COLO829 (cell line): ENCODE data around the gene GAPVD1.

Experiments
- DNase-seq: peaks from one replicate; pipeline ENCODE4 v3.0.0; 2012; ENCODE audit warnings: low spot score

Gene GAPVD1

DNA sequence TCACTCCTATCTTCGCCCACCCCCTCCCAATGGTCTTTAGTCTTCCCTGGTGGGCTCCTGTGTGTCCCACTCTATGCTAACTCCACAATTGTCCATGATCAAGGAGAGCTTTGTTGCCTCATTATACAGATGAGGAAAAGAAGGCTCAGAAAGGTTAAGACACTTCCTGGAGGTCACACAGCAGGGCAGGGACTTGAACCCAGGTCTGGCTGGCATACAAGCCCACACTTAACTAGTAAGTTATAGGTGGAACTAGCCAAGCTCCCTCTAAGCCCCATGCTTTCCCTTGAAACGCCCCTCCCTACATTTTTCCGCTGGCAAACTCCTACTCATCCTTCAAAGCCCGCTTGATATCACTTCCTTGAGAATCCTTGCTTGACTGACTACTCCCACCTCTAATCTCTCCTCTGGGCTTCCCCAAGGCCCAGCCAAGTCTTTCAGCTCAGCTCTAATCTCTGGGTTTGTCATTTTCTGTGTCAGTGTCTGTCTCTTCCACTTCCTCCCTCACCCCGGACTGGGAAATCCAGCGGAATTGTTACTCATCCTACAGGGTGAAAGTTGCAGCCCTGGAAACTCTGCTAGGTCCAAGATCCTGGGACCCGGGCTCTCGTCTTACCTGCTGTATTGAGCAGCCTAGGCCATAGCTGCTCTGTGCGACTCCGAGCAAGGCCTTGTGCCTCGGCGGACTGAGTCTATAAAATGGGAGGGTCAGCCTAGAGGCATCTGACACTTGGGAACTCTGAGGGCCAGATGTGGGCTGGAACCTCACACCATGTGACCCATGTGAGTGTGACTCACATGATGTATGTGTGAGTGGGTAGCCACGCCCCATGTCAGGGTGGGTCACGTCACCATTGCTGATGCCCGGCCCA, 144.5 kb downstream of the GAPVD1 start:
- peak; percentile 61 for DNase-seq

DNA sequence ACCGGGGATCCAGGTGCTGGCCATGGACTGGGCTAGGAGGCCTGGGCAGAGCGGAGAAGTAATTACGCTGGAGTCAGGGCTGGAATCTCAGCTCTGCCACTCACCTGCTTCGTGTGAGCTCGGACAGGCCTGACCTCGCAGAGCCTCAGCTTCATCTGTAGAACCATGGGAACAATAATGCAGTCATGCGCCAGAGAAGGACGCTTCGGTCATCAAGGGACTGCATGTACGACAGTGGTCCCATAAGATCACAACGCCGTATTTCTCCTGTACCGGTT, 145.1 kb downstream of the GAPVD1 start:
- DNase-seq = no peak

DNA sequence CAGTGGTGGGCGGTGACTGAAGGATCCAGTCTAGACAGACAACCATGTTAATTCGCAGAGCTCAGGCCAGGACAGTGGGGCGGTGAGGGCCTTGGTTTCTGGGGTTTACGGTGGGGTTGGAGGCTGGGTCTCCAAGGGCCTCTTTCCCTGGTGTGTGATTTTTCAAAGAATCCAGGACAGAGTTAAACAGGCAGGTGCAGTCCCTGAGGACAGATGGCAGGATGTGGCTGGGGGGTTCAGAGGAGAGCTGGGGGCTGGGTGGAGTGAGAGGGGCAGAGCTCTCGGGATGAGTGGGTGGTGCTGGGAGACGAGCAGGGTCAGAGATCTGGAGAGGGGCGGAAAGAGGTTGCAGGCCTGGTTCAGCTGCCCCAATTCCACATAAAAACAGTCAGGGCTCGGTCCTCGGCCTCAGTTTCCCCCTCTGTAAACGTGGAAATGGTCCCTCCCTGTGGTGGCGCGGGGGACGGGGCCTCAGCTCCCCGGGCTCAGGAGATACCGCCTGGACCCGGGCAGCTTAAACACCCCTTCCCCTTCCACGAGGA, 145.9 kb downstream of the GAPVD1 start:
- DNase-seq = no peak

DNA sequence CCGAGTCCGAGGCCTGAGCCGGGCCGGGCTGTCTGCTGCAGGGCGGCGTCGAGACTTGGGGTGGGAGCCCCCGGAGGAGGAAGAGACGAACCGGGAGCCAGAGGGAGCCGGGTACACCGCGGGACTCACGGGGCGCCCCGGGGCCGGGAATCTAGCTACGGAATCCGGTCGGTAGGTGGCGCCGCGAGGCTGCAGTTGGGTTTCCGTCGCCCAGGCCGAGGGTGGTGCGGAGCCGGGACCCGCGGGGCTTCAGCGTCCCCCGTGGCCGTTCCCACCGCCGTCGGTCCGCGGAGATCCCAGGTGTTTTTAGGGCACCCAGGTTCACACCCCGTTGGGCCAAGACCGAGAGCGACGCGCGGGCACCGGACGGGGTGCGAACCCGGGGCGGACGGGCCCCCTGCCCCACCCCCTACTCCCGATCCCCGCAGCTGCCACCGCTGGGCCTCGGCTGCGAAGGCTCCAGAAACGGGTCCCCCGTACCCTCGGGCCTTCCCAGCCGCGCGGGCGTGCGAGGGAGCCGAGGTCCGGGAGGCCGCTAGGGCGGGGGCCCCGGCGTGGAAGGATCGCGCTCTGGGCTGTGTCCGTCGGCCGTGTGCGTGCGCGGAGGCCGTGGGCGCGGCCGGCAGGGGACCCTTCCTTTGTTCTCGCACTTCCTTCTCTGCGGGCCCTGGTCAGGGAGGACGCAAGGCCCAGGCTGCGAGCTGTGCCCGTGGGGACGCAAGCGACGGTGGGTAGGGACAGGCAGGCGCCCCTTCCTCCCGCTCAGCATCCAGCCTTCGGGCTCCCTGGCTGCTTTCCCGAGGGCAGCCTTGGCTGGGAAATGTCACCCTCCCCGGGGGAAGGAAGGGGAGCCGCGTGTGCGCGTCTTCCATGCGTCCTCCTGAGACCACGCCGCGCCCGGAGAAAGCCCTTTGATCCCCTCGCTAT, 146.6 kb downstream of the GAPVD1 start:
- DNase-seq = peak; percentile 80

DNA sequence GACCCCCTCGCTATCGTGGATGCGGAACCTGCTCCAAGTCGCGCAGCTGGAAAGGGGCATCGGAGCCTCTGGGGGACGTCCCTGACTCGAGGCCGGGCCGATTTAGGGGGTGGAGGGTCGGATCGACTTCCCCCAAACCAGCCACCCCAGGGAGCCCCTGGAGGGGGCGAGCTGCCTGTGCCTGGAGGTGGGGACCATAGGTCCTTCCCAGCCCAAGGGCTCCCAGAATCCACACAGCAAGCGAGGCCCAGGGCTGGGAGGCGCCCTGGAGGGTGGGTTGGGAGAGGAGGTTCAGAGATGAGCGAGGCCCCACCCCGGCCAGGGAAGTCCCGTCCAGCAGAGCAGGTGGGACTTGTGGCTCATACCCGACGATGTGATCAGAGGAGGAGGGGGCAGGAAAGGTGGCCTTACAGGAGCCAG, 147.6 kb downstream of the GAPVD1 start:
- DNase-seq = no peak

DNA sequence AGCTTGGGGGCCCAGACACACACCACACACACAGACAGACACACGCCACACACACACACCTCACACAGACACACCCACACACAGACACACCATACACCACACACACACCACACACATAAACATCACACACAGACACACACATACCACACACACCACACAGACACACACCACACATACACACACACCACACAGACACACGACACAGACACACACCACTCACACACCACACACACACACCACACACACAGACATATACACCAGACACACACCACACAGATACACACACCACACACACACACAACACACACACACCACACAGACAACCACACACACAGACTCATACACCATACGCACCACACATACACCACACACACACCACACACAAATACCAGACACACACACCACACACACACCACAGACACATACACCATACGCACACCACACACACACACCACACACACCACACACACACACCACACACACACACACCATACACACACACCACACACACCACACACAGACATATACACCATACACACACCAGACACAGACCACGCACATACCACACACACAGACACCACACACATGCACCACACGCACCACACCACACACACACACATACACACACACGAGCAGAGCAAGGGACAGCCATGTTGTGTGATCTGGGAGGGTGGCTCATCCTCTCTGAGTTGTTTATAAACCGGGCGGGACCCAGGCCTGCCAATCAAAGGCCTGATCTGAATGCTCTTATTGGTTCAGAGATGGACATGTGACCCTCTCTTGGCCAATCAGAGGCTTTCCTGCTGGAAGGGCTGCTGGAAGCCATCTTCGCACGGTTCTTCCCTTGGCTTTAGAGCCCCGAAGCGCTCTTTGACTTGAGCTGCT, 148.3 kb downstream of the GAPVD1 start:
- DNase-seq = peak; percentile 54

DNA sequence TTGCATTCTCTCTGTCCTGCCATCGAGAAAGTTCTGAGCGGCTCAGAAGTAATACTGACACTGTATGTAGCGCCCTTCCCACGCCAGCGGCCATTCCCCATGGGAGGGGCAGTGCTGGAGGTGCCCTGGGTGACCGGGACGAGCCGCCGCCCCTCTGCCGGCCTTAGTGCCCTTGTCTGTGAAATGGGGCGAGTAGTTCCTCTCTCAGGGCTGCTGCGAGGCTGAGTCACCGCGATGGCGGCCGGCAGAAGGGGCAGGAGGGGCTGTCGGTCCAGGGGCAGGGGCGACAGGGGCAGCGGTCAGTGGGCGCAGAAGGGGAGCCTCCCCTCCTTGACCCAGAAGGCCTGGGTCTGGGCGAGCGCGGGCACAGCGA, 148.9 kb downstream of the GAPVD1 start:
- DNase-seq = no peak

DNA sequence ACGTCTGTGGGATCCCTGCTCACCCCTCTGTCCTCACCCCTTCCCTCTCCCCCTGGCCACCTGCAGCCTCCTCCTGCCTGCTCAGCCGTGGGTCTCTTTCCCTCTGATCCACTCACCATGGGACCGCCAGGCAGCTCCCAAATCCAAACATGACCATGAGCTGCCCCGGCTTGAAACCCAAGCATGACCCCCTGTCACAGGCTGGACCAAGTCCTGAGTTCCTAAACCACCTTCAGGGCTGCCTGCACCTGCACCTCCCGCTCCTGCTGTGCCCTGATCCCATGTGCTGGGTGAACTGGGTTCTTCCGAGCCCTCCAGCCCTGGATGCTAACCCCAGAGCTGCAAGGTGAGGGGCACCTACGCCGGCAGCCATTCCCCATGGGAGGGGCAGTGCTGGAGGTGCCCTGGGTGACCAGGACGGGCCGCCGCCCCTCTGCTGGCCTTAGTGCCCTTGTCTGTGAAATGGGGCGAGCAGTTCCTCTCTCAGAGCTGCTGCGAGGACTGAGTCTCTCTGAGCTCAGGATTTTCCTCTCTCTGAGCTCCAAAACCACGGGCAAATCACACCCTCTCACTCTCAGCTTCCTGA, 149.6 kb downstream of the GAPVD1 start:
- DNase-seq = no peak

DNA sequence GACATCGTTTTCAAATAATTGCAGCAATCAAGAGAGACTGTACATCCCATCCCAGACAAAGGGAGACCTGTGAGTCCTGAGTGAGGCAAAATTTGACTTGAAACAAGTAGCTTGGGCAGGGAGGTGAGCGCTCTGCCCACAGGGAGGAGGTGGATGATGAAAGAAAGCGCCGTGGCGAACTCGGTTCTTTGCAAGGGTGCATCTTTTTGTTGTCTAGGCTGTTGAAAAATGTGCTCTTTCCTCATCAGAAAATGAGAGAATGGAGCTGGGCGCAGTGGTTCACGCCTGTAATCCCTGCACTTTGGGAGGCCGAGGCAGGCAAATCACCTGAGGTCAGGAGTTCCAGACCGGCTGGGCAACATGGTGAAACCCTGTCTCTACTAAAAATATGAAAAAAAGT, 150.5 kb downstream of the GAPVD1 start:
- no peak for DNase-seq

DNA sequence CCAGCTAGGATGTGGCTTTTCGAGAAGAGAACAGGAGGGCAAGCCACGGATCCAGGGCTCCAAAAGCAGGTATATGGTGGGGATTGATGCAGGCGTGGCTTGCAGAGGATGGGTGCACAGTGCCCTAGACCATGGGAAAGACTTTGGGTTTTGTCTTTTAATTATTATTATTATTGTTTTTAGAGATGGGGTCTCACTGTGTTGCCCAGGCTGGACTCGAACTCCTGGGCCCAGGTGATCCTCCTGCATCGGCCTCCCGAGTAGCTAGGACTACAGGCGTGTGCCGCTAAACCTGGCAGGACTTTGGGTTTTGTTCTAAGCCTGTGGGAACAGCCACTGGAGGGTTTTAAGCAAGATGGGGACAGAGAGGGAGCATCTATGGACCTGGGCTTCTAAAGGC, 152.0 kb downstream of the GAPVD1 start:
- DNase-seq = no peak

DNA sequence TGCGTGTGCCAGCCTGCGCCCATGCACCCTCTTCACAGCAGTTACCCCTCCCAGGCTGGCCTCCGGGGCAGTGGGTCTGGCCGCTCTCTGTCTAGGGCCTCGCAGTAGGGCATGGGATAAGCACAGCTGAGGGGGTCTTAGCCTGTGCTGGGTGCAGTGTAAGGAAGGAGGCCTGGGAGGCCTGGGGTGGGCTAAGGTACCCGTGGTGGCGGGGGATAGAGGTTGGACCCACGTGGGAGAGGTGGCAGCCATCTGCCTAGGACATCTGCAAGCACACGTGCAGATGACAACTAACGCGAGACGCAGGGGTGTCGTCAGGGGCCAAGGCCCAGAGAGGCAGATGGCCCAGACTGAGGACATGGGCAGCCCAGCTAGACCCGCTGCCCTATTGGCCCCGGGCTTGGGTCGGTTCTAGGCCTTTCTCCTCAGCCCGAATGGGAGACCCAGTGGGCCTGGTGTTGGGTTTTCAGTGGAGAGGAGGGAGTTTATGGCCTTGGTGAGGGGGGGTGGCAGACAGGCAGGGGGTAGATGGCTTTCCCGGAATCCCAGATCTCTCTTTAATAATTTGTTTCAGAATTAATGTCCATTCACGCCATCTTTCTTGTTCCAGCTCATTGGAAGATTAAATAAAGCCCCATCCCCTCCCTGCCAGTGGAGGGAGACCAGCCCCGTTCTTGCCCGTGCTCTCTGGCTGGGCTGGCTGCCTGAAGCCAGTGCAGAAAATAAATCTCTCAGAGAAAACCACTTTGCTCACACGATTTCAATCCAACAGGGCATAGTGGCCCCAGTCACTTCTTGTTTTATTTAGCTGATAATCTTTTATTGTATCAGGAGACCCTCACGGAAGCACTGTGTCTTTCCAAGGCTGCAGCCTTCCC, 154.2 kb downstream of the GAPVD1 start:
- DNase-seq = no peak

DNA sequence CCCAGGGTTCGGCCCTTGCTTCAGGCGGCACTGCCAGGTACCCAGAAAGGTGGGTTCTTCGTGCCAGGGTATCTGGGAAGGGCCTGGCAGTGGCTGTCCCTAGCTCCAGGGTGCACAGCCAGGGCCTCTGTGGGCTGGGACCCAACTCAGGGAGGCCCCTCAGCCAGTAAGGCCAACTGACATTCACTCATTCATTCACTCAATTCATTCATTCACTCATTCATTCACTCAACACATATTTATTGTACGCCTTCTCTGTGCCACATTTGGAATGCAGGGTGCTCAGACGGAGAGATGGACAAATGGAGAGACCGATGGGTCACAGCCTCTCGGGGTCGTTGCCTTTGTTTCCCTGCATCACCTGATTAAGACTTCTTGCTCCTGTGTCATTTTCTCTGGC, 154.9 kb downstream of the GAPVD1 start:
- DNase-seq = no peak
